Activated CD8-positive, alpha-beta memory T cell treated with anti-CD3 and anti-CD28 coated beads, Interleukin-2, amount 50 U/mL, for 1 hour (primary cell): ENCODE measurements around the gene TOMM6.

Experiments used
- DNase-seq: peaks from one replicate; pipeline ENCODE4 v3.0.0-alpha.2; 2020; ENCODE audit errors: extremely low read depth

The TOMM6 gene

DNA sequence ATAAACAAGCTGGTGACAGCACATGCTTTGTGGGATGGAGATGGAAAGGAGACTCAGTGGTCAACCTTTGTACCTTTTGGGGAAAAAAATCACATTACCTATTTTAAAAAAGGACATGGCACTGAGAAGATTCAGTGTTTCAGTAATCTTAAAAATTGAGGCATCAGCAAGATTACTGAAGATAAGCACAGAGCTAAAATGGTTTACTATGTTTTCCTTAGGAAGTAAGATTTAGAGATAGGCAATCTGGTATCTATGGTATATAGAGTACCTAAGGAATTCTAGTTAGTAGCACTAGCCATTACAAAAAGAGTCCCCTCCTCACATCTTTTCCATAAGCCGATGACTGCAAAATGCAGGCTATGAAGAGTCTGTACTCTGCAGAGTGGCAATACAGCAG, 35.7 kb downstream of the TOMM6 start:
- no peak for DNase-seq

DNA sequence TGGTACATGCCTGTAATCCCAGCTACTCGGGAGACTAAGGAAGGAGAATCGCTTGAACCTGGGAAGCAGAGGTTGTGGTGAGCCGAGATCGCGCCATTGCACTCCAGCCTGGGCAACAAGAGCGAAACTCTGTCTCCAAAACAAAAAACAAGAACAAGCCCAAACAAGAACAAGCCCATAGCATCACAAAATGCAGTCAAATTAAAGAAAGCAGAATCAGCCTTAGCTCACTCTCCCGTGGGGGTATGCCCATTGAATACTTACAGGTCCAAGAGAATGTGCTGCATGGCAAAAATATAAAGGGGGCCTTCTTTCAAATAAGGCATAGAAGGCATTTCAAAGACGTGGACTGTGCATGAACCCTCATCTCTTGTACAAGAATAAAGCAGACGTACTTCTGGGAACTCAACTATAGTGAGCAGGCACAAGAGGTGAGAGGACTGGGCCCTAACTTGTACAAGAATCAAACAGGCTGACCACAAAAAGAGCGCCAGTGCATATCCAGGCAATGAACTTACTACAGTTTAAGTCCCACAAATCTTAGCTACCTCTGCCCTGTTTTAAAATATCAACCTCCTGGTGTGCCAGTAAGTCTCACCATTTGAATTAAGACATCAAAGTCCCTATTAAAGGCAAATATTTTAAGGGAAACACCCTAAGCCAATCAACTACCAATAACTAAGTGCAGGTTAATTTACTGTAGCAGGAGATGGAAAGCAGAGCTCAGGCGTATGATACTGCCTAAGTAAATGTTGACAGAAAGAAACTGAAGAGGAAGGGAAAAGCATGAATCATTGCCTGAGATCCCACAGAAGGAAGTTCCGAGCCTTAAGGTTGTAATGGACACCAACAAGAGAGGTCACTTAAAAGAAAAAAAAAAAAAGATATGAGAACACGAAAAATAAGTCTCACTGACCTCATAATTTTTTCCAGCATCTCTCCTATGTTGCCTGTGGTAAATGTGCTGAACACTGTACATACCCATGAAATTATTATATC, 37.4 kb downstream of the TOMM6 start:
- no peak for DNase-seq

DNA sequence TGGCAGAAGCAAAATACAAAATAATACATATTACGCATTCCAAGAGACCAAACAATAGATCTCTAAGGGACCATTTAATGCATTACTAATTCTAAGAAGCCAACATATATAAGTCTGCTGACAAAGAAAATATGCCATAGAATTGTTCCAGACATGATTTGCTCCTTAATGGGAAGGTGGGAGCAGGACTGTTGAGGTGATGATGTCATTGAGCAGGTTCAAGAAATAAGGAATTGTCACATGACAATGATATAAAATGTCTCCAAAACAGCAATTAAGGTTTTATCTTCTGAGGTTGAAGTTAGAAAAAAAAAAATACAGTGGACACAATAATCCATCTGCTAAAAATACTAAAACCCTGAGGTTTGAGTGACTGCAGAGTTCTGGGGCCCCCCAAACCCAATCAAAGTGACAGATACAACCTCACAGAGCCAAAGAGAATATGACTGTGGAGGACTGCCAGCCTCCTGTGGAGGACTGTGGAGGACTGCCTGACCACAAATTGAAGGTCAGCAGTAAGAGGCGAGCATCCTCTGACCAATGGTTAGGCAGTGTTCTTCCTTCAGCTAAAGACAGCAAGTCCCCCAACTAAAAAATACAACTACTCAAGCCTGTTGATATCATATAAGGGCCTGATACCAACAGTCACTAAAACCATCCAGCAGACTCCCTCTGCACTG, 39.0 kb downstream of the TOMM6 start:
- DNase-seq: no peak

DNA sequence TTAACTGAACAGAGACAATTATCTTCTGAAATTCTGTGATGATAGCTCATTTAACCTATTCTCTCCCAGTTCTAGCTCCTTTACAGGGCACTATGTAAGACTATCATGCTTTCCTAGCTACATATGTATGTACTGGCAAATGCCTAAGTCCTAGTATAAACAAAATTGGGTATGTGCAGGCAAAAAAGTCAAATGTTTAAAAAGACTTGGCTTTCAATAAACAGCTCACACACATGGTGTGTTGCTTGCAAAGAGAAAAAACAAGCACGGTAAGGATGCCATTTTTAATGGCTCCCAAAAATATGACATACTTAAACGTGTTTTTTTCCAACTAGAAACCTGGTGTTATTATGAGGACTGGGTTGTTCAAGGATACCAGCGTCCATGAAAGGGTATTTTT, 44.8 kb downstream of the TOMM6 start:
- no peak for DNase-seq

DNA sequence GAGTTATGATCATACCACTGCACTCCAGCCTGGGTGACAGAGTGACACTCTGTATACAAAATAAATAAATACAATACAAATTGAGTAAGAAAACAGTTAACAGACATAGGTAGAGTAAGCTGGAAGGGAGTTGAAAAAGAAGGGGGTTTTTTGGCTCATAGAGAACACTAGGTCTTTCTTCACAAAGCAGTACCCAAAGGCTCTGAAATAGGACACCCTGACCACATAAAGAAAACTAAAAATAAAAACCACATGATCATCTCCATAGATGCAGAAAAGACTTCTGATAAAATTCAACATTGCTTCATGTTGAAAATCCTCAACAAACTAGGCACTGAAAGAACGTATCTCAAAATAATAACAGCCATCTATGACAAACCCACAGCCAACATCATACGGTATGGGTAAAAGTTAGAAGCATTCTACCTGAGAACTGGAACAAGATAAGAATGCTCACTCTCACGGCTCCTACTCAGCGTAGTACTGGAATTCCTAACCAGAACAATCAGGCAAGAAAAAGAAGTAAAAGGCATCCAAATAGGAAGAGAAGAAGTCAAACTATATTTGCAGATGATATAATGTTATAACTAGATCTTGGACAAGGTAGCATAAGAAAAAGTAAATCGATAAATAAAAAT, 48.6 kb downstream of the TOMM6 start:
- no peak for DNase-seq

DNA sequence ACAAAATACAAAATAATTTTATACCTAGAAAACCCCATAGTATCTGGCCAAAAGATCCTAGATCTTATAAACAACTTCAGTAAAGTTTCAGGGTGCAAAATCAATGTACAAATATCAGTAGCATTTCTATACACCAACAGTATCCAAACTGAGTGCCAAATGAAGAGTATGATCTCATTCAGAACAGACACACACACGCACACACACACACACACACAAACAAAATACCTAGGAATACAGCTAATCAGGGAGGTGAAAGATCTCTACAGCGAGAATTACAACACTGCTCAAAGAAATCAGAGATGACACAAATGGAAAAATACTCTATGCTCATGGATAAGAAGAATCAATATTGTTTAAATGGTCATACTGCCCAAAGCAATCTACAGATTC, 49.2 kb downstream of the TOMM6 start:
- DNase-seq: no peak
